GM10248 (cell line): Measurements from ENCODE around the gene PURA.

Experiments used
- CTCF ChIA-PET: fragments of 300-600 bp; sonication (Branson Sonifier 250); formaldehyde crosslinking; extraction: SDS; loops from one replicate; lab custom pipeline; 2021; ENCODE audit warnings: antibody characterized with exemption; lab: Yijun Ruan, JAX
- POLR2A ChIA-PET: fragments of 350-650 bp; sonication (Branson Sonifier 250); formaldehyde crosslinking; extraction: SDS; loops from one replicate; lab custom pipeline; 2020; ENCODE audit warnings: antibody characterized with exemption; lab: Yijun Ruan, JAX
- DNase-seq: peaks from one replicate; pipeline ENCODE4 v3.0.0; 2012; ENCODE audit errors: extremely low spot score
- TF ChIP-seq, protein P1 (sequence below): IDR thresholded peaks from 2 replicates; pipeline ENCODE4 v1.5.1; 2012; ENCODE audit warnings: mild to moderate bottlenecking, low read depth; ENCODE audit errors: extremely low read depth, missing control alignments, control extremely low read depth

PURA gene

DNA sequence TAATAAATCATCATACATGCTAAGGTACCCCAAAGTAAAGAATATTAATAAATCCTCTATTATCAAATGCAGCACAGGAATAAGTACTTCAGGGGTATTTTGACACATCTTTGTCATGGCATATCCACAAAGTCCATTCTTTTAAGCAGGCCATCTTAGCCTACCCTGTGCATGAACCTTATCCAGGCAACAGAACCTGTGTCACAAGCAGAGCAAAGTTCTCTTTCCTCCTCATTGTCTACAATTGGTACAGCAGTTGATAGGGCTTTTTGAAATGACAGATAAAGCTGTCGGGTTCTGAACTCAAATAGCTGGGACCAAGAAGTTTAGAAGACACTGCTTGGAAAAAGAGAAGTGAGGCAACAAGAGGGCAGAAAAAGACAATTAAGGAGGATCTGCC is 30.8 kb upstream of the PURA start:
- ChIA-PET CTCF (interaction anchor here (2.7 kb wide), 1 partner anchor 10 kb away, joined by 16 read pairs; no protein-coding TSS in a partner anchor), POLR2A (no interaction called here)
- no peak for DNase-seq
- TF ChIP-seq, protein P1, sequence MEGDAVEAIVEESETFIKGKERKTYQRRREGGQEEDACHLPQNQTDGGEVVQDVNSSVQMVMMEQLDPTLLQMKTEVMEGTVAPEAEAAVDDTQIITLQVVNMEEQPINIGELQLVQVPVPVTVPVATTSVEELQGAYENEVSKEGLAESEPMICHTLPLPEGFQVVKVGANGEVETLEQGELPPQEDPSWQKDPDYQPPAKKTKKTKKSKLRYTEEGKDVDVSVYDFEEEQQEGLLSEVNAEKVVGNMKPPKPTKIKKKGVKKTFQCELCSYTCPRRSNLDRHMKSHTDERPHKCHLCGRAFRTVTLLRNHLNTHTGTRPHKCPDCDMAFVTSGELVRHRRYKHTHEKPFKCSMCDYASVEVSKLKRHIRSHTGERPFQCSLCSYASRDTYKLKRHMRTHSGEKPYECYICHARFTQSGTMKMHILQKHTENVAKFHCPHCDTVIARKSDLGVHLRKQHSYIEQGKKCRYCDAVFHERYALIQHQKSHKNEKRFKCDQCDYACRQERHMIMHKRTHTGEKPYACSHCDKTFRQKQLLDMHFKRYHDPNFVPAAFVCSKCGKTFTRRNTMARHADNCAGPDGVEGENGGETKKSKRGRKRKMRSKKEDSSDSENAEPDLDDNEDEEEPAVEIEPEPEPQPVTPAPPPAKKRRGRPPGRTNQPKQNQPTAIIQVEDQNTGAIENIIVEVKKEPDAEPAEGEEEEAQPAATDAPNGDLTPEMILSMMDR: no peak

- POLR2A ChIA-PET: no interaction called here
- CTCF ChIA-PET: interaction anchor here (2.7 kb wide), 1 partner anchor 10 kb away, joined by 16 read pairs; no protein-coding TSS in a partner anchor
- TF ChIP-seq, protein P1: no peak
- no peak for DNase-seq
Observed at GRCh38 chr5:140083650-140084049, 30.3 kb upstream of the PURA start.

DNA sequence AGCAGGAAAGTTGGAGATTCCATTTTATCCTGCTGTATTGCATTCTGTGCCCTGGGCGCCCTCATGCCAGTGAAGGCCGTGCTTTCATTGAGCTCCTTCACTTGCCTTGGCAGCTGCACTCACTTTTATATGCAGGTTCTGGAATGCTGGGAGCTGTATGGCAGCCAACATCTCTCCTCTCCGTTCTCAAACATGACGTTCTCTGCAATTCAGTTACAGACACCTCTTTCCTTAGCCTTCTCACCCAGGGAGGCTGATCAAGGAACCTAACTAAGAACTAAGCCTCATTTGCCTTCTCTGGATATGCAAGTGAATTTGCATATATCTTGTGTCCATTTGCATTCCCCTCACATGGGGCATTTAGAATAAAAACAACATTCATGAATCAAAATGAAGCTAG is 29.4 kb upstream of the PURA start:
- ChIA-PET CTCF (interaction anchor here (1.1 to 2.7 kb wide), 6 partner anchors 10 to 221 kb away, joined by 3 to 16 read pairs (median 5); partner anchors contain the start of gene NRG2), POLR2A (no interaction called here)
- no peak for DNase-seq
- TF ChIP-seq, protein P1: no peak

GRCh38 chr5:140090251-140090650 is 23.7 kb upstream of the PURA start:
- POLR2A ChIA-PET: no interaction called here
- CTCF ChIA-PET: interaction anchor here (1.5 kb wide), 1 partner anchor 303 kb away, joined by 3 read pairs; no protein-coding TSS in a partner anchor
- DNase-seq: no peak
- TF ChIP-seq, protein P1: no peak

- TF ChIP-seq, protein P1: no peak
- CTCF ChIA-PET: interaction anchor here (1.7 to 2.9 kb wide), 2 partner anchors 50 to 52 kb away, joined by 7 to 9 read pairs; no protein-coding TSS in a partner anchor
- POLR2A ChIA-PET: no interaction called here
Observed at GRCh38 chr5:140093179-140093578, 20.7 kb upstream of the PURA start.

GRCh38 chr5:140093866-140094265 is 20.0 kb upstream of the PURA start:
- ChIA-PET POLR2A (no interaction called here), CTCF (interaction anchor here (0.8 to 1.8 kb wide), 6 partner anchors 9 to 50 kb away, joined by 3 to 7 read pairs (median 5); no protein-coding TSS in a partner anchor)
- TF ChIP-seq, protein P1: no peak
- no peak for DNase-seq

More at GRCh38 chr5:140093179-140093578, 20.7 kb upstream of the PURA start:
- no peak for DNase-seq
